HepG2 (cell line): ENCODE data around the gene GNAS-AS1. TPM values are rescaled to one million over a fixed set of nuclear protein-coding genes. Genes with fewer than 3 reads are reported as not detected.

Experiments
- ATAC-seq: fragments of 200-7000 bp; cut with Tn5 transposase; 3 replicates; pipeline ENCODE4 v1.9.1; 2020; ENCODE audit warnings: mild to moderate bottlenecking, moderate library complexity
- BruUV-seq: library from RNA; stranded (reverse); fragments of 400-500 nt; replicated peaks from 2 replicates; lab custom pipeline; 2021; lab: Mats Ljungman, UMichigan
- CTCF ChIA-PET: fragments of 300-600 bp; formaldehyde crosslinking; extraction: SDS; loops from one replicate; lab custom pipeline; 2021; ENCODE audit warnings: low total read pairs, inconsistent platforms, low intra/inter-chr PET ratio; lab: Yijun Ruan, JAX
- POLR2A ChIA-PET: fragments of 350-600 bp; sonication (Branson Sonifier 250); formaldehyde crosslinking; loops from one replicate; lab custom pipeline; 2020; ENCODE audit warnings: antibody characterized with exemption, inconsistent platforms; lab: Yijun Ruan, JAX
- DNase-seq: peaks from one replicate; pipeline ENCODE4 v3.0.0-alpha.2; 2015; ENCODE audit warnings: low spot score
- FAIRE-seq: peaks from 3 replicates; lab custom pipeline; 2011; peaks lifted over from hg19 to GRCh38; lab: Jason Lieb, UNC
- H2AFZ ChIP-seq: one replicate; pipeline ENCODE4 v1.6.1; 2011; ENCODE audit warnings: low read length, inconsistent platforms
- H3K27ac ChIP-seq: fragments of 300-600 bp; 3 replicates; pipeline ENCODE4 v1.8.0; 2011; ENCODE audit warnings: mixed run types, mild to moderate bottlenecking, mixed read lengths, low read length, inconsistent platforms; ENCODE audit not compliant: insufficient read depth; ENCODE audit errors: extremely low read length
- H3K27me3 ChIP-seq, 2 experiments: fragments of 200-600 bp in 1 of 2; 2 replicates in 1 of 2; 3 replicates in 1 of 2; pipeline versions ENCODE4 v1.6.0 to v1.8.0; 2011; ENCODE audit warnings: low read length in 2 of 2, mild to moderate bottlenecking in 2 of 2, moderate library complexity in 2 of 2, inconsistent platforms in 1 of 2; ENCODE audit not compliant: insufficient read depth in 2 of 2, control insufficient read depth in 1 of 2
- H3K36me3 ChIP-seq, 2 experiments: fragments of 200-600 bp in 1 of 2; replicated peaks in 1 of 2; 2 replicates in 1 of 2; 3 replicates in 1 of 2; pipeline versions ENCODE4 v1.5.1 to v1.8.0; 2011; ENCODE audit warnings: low read length in 2 of 2, inconsistent platforms in 1 of 2; ENCODE audit not compliant: insufficient read depth in 2 of 2, control insufficient read depth in 1 of 2
- H3K4me1 ChIP-seq: 2 replicates; pipeline ENCODE4 v1.5.1; 2012; ENCODE audit warnings: low read length, inconsistent platforms; ENCODE audit not compliant: insufficient read depth
- H3K4me2 ChIP-seq: 2 replicates; pipeline ENCODE4 v1.6.0; 2011; ENCODE audit warnings: low read depth, low read length, inconsistent platforms
- H3K4me3 ChIP-seq, 3 experiments: fragments of 200-600 bp in 1 of 3; sonication (generic), shearing (Covaris generic) in 1 of 3; replicated peaks in 1 of 3; 2 replicates each; pipeline ENCODE4 v1.5.1; 2011 to 2016; ENCODE audit warnings: low read length in 3 of 3, inconsistent platforms in 2 of 3, low read depth in 2 of 3, mild to moderate bottlenecking in 2 of 3, control low read depth in 1 of 3, mixed read lengths in 1 of 3; ENCODE audit not compliant: insufficient read depth in 1 of 3
- H3K79me2 ChIP-seq: one replicate; pipeline ENCODE4 v1.6.1; 2011; ENCODE audit warnings: low read length, inconsistent platforms; ENCODE audit not compliant: insufficient read depth
- H3K9ac ChIP-seq: 2 replicates; pipeline ENCODE4 v1.6.0; 2011; ENCODE audit warnings: mild to moderate bottlenecking, low read depth, low read length, inconsistent platforms; ENCODE audit not compliant: insufficient read depth
- H3K9me3 ChIP-seq: 2 replicates; pipeline ENCODE4 v1.5.1; 2012; ENCODE audit warnings: mild to moderate bottlenecking, low read length
- H4K20me1 ChIP-seq: 2 replicates; pipeline ENCODE4 v1.6.0; 2011; ENCODE audit warnings: inconsistent platforms, mild to moderate bottlenecking, low read length, moderate library complexity; ENCODE audit not compliant: insufficient read depth
- ARNT ChIP-seq: fragments of 450-650 bp; IDR thresholded peaks from 2 replicates; pipeline ENCODE4 v1.6.1; 2017
- ASH2L ChIP-seq: fragments of 300-600, 200-600 bp; sonication (generic); IDR thresholded peaks from 2 replicates; pipeline ENCODE4 v1.7.0; 2017; ENCODE audit warnings: low read depth, mild to moderate bottlenecking, moderate library complexity, mixed read lengths, low read length; ENCODE audit not compliant: insufficient read length
- CCAR2 ChIP-seq: fragments of 200-400 bp; formaldehyde crosslinking; optimal IDR thresholded peaks from 2 replicates; pipeline ENCODE3; 2018; ENCODE audit warnings: low read depth, mild to moderate bottlenecking, low read length, moderate library complexity
- CEBPG ChIP-seq: IDR thresholded peaks from 2 replicates; pipeline ENCODE4 v1.6.1; 2016
- DMAP1 ChIP-seq: IDR thresholded peaks from 2 replicates; pipeline ENCODE4 v1.6.1; 2016
- DPF2 ChIP-seq: sonication (generic); formaldehyde crosslinking; IDR thresholded peaks from 2 replicates; pipeline ENCODE4 v1.4.0; 2020; ENCODE audit warnings: mild to moderate bottlenecking, low read depth, missing genetic modification reagents, borderline replicate concordance
- FOSL2 ChIP-seq: sonication (generic); formaldehyde crosslinking; IDR thresholded peaks from 2 replicates; pipeline ENCODE4 v1.4.0; 2020; ENCODE audit warnings: missing genetic modification reagents
- FOXK1 ChIP-seq: sonication (generic); formaldehyde crosslinking; IDR thresholded peaks from 2 replicates; pipeline ENCODE4 v1.4.0; 2020; ENCODE audit warnings: low read depth, missing genetic modification reagents, borderline replicate concordance
- GATAD2A ChIP-seq: IDR thresholded peaks from 2 replicates; pipeline ENCODE4 v1.6.1; 2016
- ISL2 ChIP-seq: sonication (generic); formaldehyde crosslinking; IDR thresholded peaks from 2 replicates; pipeline ENCODE4 v1.5.0; 2020; ENCODE audit warnings: missing genetic modification reagents
- KDM5A ChIP-seq: fragments of 200-600 bp; sonication (generic); IDR thresholded peaks from 2 replicates; pipeline ENCODE4 v1.7.0; 2018; ENCODE audit warnings: antibody characterized with exemption, mild to moderate bottlenecking, low read length, borderline replicate concordance
- MAFK ChIP-seq, 2 experiments: IDR thresholded peaks in 1 of 2; conservative IDR thresholded peaks in 1 of 2; 2 replicates each; pipeline ENCODE4 v1.6.1; 2011; ENCODE audit warnings: improper control_type of control experiment in 2 of 2, low read length in 2 of 2
- MTF1 ChIP-seq: sonication (generic); formaldehyde crosslinking; IDR thresholded peaks from 2 replicates; pipeline ENCODE4 v1.5.0; 2020; ENCODE audit warnings: missing genetic modification reagents
- NR1H2 ChIP-seq: sonication (generic); formaldehyde crosslinking; IDR thresholded peaks from 2 replicates; pipeline ENCODE4 v1.8.1; 2022; ENCODE audit warnings: low read depth, missing genetic modification reagents, borderline replicate concordance
- NR2C2 ChIP-seq: sonication (generic); formaldehyde crosslinking; IDR thresholded peaks from 2 replicates; pipeline ENCODE4 v1.4.0; 2020; ENCODE audit warnings: missing genetic modification reagents, mild to moderate bottlenecking, moderate library complexity, borderline replicate concordance
- ONECUT2 ChIP-seq: sonication (generic); formaldehyde crosslinking; IDR thresholded peaks from 2 replicates; pipeline ENCODE4 v1.4.0; 2020; ENCODE audit warnings: missing genetic modification reagents
- POLR2A ChIP-seq, 2 experiments: IDR thresholded peaks; 2 replicates each; pipeline ENCODE4 v1.6.1; 2011; ENCODE audit warnings: low read depth in 2 of 2, low read length in 2 of 2, mild to moderate bottlenecking in 1 of 2, moderate library complexity in 1 of 2; ENCODE audit not compliant: insufficient read depth in 1 of 2
- RARG ChIP-seq: sonication (generic); formaldehyde crosslinking; IDR thresholded peaks from 2 replicates; pipeline ENCODE4 v1.4.0; 2020; ENCODE audit warnings: low read depth, mild to moderate bottlenecking, missing genetic modification reagents
- RFX3 ChIP-seq: IDR thresholded peaks from 2 replicates; pipeline ENCODE4 v1.6.1; 2016; ENCODE audit warnings: missing biosample characterization, missing genetic modification reagents
- SETDB1 ChIP-seq: sonication (generic); formaldehyde crosslinking; IDR thresholded peaks from 2 replicates; pipeline ENCODE4 v1.5.1; 2020; ENCODE audit warnings: missing genetic modification reagents, mild to moderate bottlenecking, borderline replicate concordance
- SIN3A ChIP-seq: IDR thresholded peaks from 2 replicates; pipeline ENCODE4 v1.6.1; 2011; ENCODE audit warnings: low read depth, mild to moderate bottlenecking, control low read depth, low read length, borderline replicate concordance
- SOX5 ChIP-seq: IDR thresholded peaks from 2 replicates; pipeline ENCODE4 v1.6.1; 2016; ENCODE audit warnings: borderline replicate concordance
- TGIF2 ChIP-seq: IDR thresholded peaks from 2 replicates; pipeline ENCODE4 v1.6.1; 2016; ENCODE audit warnings: control low read depth, missing compliant biosample characterization
- ZNF12 ChIP-seq: sonication (generic); formaldehyde crosslinking; IDR thresholded peaks from 2 replicates; pipeline ENCODE4 v1.5.0; 2020; ENCODE audit warnings: missing genetic modification reagents
- ZNF383 ChIP-seq: sonication (generic); formaldehyde crosslinking; IDR thresholded peaks from 2 replicates; pipeline ENCODE4 v1.4.0; 2020; ENCODE audit warnings: missing genetic modification reagents, mild to moderate bottlenecking, borderline replicate concordance
- ZNF607 ChIP-seq: sonication (generic); formaldehyde crosslinking; IDR thresholded peaks from 2 replicates; pipeline ENCODE4 v1.5.1; 2020; ENCODE audit warnings: missing genetic modification reagents, mild to moderate bottlenecking, borderline replicate concordance
- WGBS: methylation state at CpG from one replicate; pipeline ENCODE4 v1.1.6; 2017; ENCODE audit warnings: low lambda C conversion rate; 5-methylcytosine and 5-hydroxymethylcytosine counted together
- in situ Hi-C: cut with HindIII; loops from 2 replicates; pipeline ENCODE4 v1.10.0; 2017; ENCODE audit warnings: low pct_unique_long_range_greater_than_20kb; ENCODE audit not compliant: extremely low pct_ligation_motif_present
- intact Hi-C: fragments of 100-400 bp; cut with micrococcal nuclease; formaldehyde crosslinking; loops from one replicate; pipeline ENCODE4 v1.10.0; 2022; ENCODE audit not compliant: unreplicated experiment
- polyA plus RNA-seq, 8 experiments: library from polyadenylated mRNA; depleted of rRNA in 3 of 8; stranded (reverse) in 7 of 8; unstranded in 1 of 8; fragments of >200 nt; fragmentation: Illumina TruSeq in 4 of 8; extraction: Trizol in 4 of 8; gene quantifications; 2 replicates each; pipeline versions ENCODE4 v1.2.1 to v1.2.3, GENCODE V29; 2011 to 2016; ENCODE audit warnings: low read depth in 4 of 8, missing spikeins in 1 of 8, mixed read lengths in 1 of 8; ENCODE audit not compliant: insufficient read depth in 1 of 8
- total RNA-seq, 5 experiments: library from RNA; depleted of rRNA; stranded (reverse); fragments of >200 nt; fragmentation: Illumina TruSeq; extraction: Trizol; gene quantifications; 2 replicates each; pipeline ENCODE4 v1.2.3, GENCODE V29; 2016; ENCODE audit warnings: low read depth in 1 of 5
- TF ChIP-seq, protein P1 (sequence below): sonication (generic); formaldehyde crosslinking; IDR thresholded peaks from 2 replicates; pipeline ENCODE4 v1.4.0; 2020; ENCODE audit warnings: missing genetic modification reagents

The GNAS-AS1 gene
- total and polyA plus RNA-seq, 2 of the 13 experiments (the other 11 are each of a cell fraction or from before 2014, with no cell fraction given) = not detected

DNA sequence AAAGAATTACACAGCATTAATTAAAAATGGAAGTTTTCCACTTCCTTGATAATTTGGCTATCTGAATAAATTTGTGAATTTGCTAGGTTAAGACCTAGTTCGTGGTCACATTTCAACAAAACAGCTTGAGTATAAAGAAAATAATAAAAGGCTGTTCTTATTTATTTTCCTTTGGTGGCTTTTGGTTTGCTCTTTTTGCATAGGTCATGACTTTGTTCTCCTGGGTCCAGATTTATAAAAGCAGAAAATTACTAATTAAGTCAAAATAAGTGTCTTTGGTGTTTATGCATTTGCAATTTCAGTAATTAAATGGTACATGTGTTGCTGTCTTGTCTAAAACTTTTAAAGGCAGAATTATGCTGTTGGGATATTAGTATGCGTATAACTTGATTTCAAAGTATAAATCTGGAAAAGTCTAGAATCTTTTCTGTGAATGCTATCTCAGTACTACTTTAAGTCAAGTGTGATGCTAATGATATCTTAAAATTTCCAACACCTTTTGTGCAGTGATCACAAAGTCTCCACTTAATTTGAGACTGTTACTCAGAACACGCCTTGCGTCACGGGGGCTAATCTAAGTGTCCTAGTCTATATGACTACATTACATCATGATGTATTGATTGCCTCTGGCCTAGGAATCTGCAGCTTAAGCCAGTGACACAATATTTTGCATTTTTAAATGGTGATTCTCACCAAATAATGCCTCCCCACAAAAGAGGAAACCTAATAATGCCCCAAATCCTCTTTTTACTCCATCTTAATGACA lies 42.8 kb upstream of the GNAS-AS1 start (continued):
- TF ChIP-seq POLR2A (IDR thresholded peaks at IDR 0.05; ENCODE audit: insufficient read depth in 1 of 2, low read depth in 2 of 2, low read length in 2 of 2) = 0 out of 4 replicates have a peak, but pooled peaks of 1 of the 2 experiments have one; percentile 37
- 0 out of 2 replicates have a peak, but pooled peaks have one; percentile 33 for TF ChIP-seq NR2C2 (CRISPR knock-in tag)
- peak; percentile 54 to 61; a peak in 3 of 4 replicates for TF ChIP-seq MAFK (conservative IDR thresholded peaks at IDR 0.05 in 1 of 2, IDR thresholded peaks at IDR 0.05 in 1 of 2; ENCODE audit: low read length in 2 of 2)
- 0 out of 2 replicates have a peak, but pooled peaks have one; percentile 59 for TF ChIP-seq ONECUT2 (CRISPR knock-in tag)
- TF ChIP-seq KDM5A = 0 out of 2 replicates have a peak, but pooled peaks have one; percentile 12
- no peak for TF ChIP-seq FOSL2
- TF ChIP-seq CEBPG (CRISPR knock-in tag) = peak; percentile 21; the same call in 1 of the 2 replicates
- TF ChIP-seq, all 625 proteins: peak for 13

GRCh38 chr20:58892932-58893224 lies 42.2 kb upstream of the GNAS-AS1 start:
- DNase-seq (no peak), FAIRE-seq (no peak), ATAC-seq (no peak)
- in situ Hi-C loops = loop anchor here (5.0 kb wide), 1 partner anchor 89 kb away; the partner anchor contains the start of gene NELFCD
- intact Hi-C loops = loop anchor here (2.0 to 10.0 kb wide), 3 partner anchors 89 to 238 kb away; partner anchors contain the start of genes ATP5F1E, NELFCD and STX16
- Histone ChIP-seq H3K27me3 (no peaks in the 10 kb centered on the region; a peak in 1 of 5 replicates), H3K36me3 (peaks cover 11 to 27% of the 10 kb centered on the region in 2 experiments), H3K27ac (peak overlapping the region; percentile 95), H3K4me3 (peak overlapping the region; percentile 86 to 98 (median 91)), H3K4me1 (peaks cover 42% of the 10 kb centered on the region), H3K79me2 (peaks cover 60% of the 10 kb centered on the region), H3K9ac (peak overlapping the region; percentile 89), H3K4me2 (peak overlapping the region; percentile 81), H2AFZ (no peak overlapping the region), H4K20me1 (peaks cover 49% of the 10 kb centered on the region), H3K9me3 (no peaks in the 10 kb centered on the region)
- ChIA-PET POLR2A (interaction anchor here (1.3 kb wide), 1 partner anchor 139 kb away, joined by 3 read pairs; the partner anchor contains the start of gene ATP5F1E), CTCF (no interaction called here)
- no TSS peak for BruUV-seq
- 4% methylated on average over 1 of the region's 1 CpG for WGBS
- TF ChIP-seq RARG (CRISPR knock-in tag) (no peak), TGIF2 (CRISPR knock-in tag) (0 out of 2 replicates have a peak, but pooled peaks have one; percentile 6), ARNT (no peak), RFX3 (no peak), ZNF383 (no peak), MTF1 (CRISPR knock-in tag) (no peak), ASH2L (peak; percentile 39), DMAP1 (CRISPR knock-in tag) (0 out of 2 replicates have a peak, but pooled peaks have one; percentile 16), SOX5 (no peak), ISL2 (CRISPR knock-in tag) (no peak), DPF2 (CRISPR knock-in tag) (no peak), SIN3A (no peak), NR1H2 (no peak), SETDB1 (CRISPR knock-in tag) (no peak), CCAR2 (no peak), ZNF12 (CRISPR knock-in tag) (no peak), FOXK1 (CRISPR knock-in tag) (no peak), ZNF607 (CRISPR knock-in tag) (no peak), GATAD2A (CRISPR knock-in tag) (no peak)
- TF ChIP-seq, protein P1, sequence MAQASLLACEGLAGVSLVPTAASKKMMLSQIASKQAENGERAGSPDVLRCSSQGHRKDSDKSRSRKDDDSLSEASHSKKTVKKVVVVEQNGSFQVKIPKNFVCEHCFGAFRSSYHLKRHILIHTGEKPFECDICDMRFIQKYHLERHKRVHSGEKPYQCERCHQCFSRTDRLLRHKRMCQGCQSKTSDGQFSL (CRISPR knock-in tag) = 0 out of 2 replicates have a peak, but pooled peaks have one; percentile 25
